SK-N-SH treated with all-trans-retinoic acid at 6 μM for 48 hours (cell line): Measurements from ENCODE around the gene PKD2L1.
A peak's percentile ranks its signal among the peaks of the same experiment; 100 is the strongest.

Experiments
- ATAC-seq: fragments of 200-7000 bp; cut with Tn5 transposase; 3 replicates; pipeline ENCODE4 v1.9.1; 2020; ENCODE audit warnings: mild to moderate bottlenecking, moderate library complexity
- ARNTL ChIP-seq: fragments of 450-650 bp; formaldehyde crosslinking; IDR thresholded peaks from 2 replicates; pipeline ENCODE4 v1.5.0; 2020; ENCODE audit warnings: low read depth, mild to moderate bottlenecking, moderate library complexity, borderline replicate concordance
- BACH2 ChIP-seq: fragments of 250-450 bp; sonication (Bioruptor Pico); IDR thresholded peaks from 2 replicates; pipeline ENCODE4 v1.9.0; 2021; ENCODE audit warnings: mild to moderate bottlenecking, borderline replicate concordance
- CREB5 ChIP-seq: fragments of 250-450 bp; sonication (Bioruptor Pico); IDR thresholded peaks from 2 replicates; pipeline ENCODE4 v1.5.1; 2020; ENCODE audit warnings: low read depth, mild to moderate bottlenecking, moderate library complexity
- ESRRG ChIP-seq: fragments of 250-450 bp; sonication (Bioruptor Pico); IDR thresholded peaks from 2 replicates; pipeline ENCODE4 v1.6.1; 2021; ENCODE audit warnings: mild to moderate bottlenecking
- ISL1 ChIP-seq: fragments of 250-450 bp; sonication (Bioruptor Pico); IDR thresholded peaks from 2 replicates; pipeline ENCODE4 v2.1.2; 2022; ENCODE audit warnings: mild to moderate bottlenecking, moderate library complexity
- PPARA ChIP-seq: fragments of 250-450 bp; sonication (Bioruptor Pico); IDR thresholded peaks from 2 replicates; pipeline ENCODE4 v1.5.0; 2020; ENCODE audit warnings: mild to moderate bottlenecking, borderline replicate concordance
- RARB ChIP-seq: fragments of 250-450 bp; sonication (Bioruptor Pico); IDR thresholded peaks from 2 replicates; pipeline ENCODE4 v1.8.0; 2021; ENCODE audit warnings: mild to moderate bottlenecking, moderate library complexity
- SNAI2 ChIP-seq: fragments of 250-450 bp; sonication (Bioruptor Pico); IDR thresholded peaks from 2 replicates; pipeline ENCODE4 v1.5.0; 2020; ENCODE audit warnings: mild to moderate bottlenecking, moderate library complexity
- TCF4 ChIP-seq: fragments of 250-450 bp; sonication (Bioruptor Pico); IDR thresholded peaks from 2 replicates; pipeline ENCODE4 v1.8.0; 2021; ENCODE audit warnings: mild to moderate bottlenecking, moderate library complexity, borderline replicate concordance
- TOX ChIP-seq: fragments of 250-450 bp; sonication (Bioruptor Pico); IDR thresholded peaks from 2 replicates; pipeline ENCODE4 v1.8.0; 2021; ENCODE audit warnings: mild to moderate bottlenecking, moderate library complexity, borderline replicate concordance
- ZFP3 ChIP-seq: fragments of 250-450 bp; sonication (Bioruptor Pico); IDR thresholded peaks from 2 replicates; pipeline ENCODE4 v1.5.0; 2020; ENCODE audit warnings: mild to moderate bottlenecking, moderate library complexity
- ZFP30 ChIP-seq: fragments of 450-650 bp; formaldehyde crosslinking; IDR thresholded peaks from 2 replicates; pipeline ENCODE4 v1.5.0; 2022; ENCODE audit warnings: mild to moderate bottlenecking, moderate library complexity
- ZNF565 ChIP-seq: fragments of 450-650 bp; formaldehyde crosslinking; conservative IDR thresholded peaks from 2 replicates; pipeline ENCODE4 v1.5.0; 2020; ENCODE audit warnings: low read depth, mild to moderate bottlenecking, moderate library complexity
- ZNF70 ChIP-seq: fragments of 450-650 bp; formaldehyde crosslinking; IDR thresholded peaks from 2 replicates; pipeline ENCODE4 v1.5.0; 2020; ENCODE audit warnings: mild to moderate bottlenecking, moderate library complexity
- ZNF8 ChIP-seq: fragments of 450-650 bp; formaldehyde crosslinking; IDR thresholded peaks from 2 replicates; pipeline ENCODE4 v1.5.0; 2020; ENCODE audit warnings: mild to moderate bottlenecking, moderate library complexity
- TF ChIP-seq, protein P1 (sequence below): fragments of 250-450 bp; sonication (Bioruptor Pico); IDR thresholded peaks from 2 replicates; pipeline ENCODE4 v1.5.1; 2021; ENCODE audit warnings: mild to moderate bottlenecking, moderate library complexity
- TF ChIP-seq, protein P2 (sequence below): fragments of 250-450 bp; sonication (Bioruptor Pico); IDR thresholded peaks from 2 replicates; pipeline ENCODE4 v1.8.0; 2021; ENCODE audit warnings: low read depth, mild to moderate bottlenecking, moderate library complexity, borderline replicate concordance
- TF ChIP-seq, protein P3 (sequence below): fragments of 250-450 bp; sonication (Bioruptor Pico); IDR thresholded peaks from 2 replicates; pipeline ENCODE4 v1.5.0; 2020; ENCODE audit warnings: mild to moderate bottlenecking, moderate library complexity

The PKD2L1 gene

DNA sequence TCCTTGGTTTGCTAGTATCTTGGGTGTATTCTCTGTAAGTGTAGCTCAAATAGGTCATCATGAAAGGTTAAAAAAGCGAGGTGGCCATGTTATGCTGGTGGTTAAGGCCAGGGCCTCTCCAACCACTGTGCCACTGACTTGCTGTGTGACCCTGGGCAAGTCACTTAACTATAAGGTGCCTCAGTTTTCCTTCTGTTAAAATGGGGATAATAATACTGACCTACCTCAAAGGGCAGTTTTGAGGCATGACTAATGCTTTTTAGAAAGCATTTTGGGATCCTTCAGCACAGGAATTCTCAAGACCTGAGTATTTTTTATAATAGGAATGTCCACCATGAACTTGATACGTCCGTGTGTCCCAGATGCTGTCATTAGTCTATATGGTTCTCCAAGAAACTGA, 34.1 kb upstream of the PKD2L1 start:
- TF ChIP-seq CREB5 (no peak), TCF4 (CRISPR knock-in tag) (no peak), RARB (CRISPR knock-in tag) (no peak), ESRRG (no peak), TOX (CRISPR knock-in tag) (no peak), ZNF70 (no peak), ZNF565 (no peak)
- no peak for ATAC-seq

- no peak for ATAC-seq
- TF ChIP-seq RARB (CRISPR knock-in tag) (no peak), ZNF8 (no peak), ZFP3 (CRISPR knock-in tag) (no peak), PPARA (CRISPR knock-in tag) (no peak), ARNTL (CRISPR knock-in tag) (no peak), ZNF565 (no peak)
Observed at GRCh38 chr10:100362570-100363496, 32.8 kb upstream of the PKD2L1 start.

DNA sequence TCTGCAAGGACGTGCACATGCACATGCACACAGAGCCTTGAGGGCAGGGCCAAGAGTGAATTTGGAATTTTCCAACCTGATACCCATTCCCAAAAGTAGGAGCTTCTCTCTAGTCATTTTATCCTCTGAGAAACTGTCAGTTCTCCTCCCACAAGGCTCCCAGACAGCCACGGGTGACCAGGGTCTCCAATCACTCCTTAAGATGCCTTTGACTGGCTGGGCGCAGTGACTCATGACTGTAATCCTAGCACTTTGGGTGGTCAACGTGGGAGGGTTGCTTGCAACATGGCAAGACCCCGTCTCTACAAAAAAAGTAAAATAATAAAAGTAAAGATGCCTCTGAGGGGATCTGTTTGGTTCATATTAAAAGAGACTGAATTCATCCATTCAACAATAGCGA, 30.2 kb upstream of the PKD2L1 start:
- ATAC-seq, result no peak

DNA sequence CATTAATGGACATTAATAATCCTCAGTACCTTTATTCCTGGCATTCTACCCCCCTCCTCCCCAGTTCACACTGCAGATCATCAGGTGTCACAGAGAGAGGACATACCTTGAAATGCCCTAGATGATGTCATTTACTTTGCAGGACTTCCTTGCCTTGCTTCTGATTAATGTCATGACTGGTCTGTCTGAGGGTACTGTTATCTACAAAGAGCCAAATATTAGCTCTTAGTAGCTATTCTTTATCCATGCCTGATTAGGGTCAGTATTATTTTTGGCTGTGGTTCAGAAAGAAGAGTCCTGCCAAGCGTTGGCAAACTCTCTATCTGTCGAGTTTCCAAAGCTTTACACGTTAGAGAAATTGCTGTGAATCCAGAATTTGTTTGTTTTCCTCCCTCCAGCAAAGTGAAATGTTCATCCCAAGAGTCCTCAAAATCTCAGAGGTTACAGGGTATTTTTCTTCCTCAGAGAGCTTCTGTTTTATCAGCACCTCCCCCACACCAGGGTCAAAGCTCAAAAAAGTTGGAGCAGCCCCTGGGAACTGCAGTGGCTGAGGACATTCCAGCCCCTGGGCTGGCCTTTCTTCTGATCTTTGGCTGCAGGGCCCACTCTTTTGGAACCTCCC, 29.6 kb upstream of the PKD2L1 start:
- peak; percentile 48 for ATAC-seq
- TF ChIP-seq, protein P1, sequence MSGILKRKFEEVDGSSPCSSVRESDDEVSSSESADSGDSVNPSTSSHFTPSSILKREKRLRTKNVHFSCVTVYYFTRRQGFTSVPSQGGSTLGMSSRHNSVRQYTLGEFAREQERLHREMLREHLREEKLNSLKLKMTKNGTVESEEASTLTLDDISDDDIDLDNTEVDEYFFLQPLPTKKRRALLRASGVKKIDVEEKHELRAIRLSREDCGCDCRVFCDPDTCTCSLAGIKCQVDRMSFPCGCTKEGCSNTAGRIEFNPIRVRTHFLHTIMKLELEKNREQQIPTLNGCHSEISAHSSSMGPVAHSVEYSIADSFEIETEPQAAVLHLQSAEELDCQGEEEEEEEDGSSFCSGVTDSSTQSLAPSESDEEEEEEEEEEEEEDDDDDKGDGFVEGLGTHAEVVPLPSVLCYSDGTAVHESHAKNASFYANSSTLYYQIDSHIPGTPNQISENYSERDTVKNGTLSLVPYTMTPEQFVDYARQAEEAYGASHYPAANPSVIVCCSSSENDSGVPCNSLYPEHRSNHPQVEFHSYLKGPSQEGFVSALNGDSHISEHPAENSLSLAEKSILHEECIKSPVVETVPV (CRISPR knock-in tag), result no peak; the same call in 1 of the 2 replicates
- TF ChIP-seq ZFP30 (no peak), ZNF8 (peak; percentile 31; the same call in 1 of the 2 replicates), SNAI2 (CRISPR knock-in tag) (no peak), ESRRG (peak; percentile 10; the same call in 1 of the 2 replicates), CREB5 (peak; percentile 56; the same call in 1 of the 2 replicates), BACH2 (no peak), ZNF565 (0 out of 2 replicates have a peak, but pooled peaks have one; percentile 59), ZFP3 (CRISPR knock-in tag) (no peak), ISL1 (CRISPR knock-in tag) (peak; percentile 91)
- TF ChIP-seq, protein P2, sequence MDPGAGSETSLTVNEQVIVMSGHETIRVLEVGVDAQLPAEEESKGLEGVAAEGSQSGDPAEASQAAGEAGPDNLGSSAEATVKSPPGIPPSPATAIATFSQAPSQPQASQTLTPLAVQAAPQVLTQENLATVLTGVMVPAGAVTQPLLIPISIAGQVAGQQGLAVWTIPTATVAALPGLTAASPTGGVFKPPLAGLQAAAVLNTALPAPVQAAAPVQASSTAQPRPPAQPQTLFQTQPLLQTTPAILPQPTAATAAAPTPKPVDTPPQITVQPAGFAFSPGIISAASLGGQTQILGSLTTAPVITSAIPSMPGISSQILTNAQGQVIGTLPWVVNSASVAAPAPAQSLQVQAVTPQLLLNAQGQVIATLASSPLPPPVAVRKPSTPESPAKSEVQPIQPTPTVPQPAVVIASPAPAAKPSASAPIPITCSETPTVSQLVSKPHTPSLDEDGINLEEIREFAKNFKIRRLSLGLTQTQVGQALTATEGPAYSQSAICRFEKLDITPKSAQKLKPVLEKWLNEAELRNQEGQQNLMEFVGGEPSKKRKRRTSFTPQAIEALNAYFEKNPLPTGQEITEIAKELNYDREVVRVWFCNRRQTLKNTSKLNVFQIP, result no peak
- TF ChIP-seq, protein P3, sequence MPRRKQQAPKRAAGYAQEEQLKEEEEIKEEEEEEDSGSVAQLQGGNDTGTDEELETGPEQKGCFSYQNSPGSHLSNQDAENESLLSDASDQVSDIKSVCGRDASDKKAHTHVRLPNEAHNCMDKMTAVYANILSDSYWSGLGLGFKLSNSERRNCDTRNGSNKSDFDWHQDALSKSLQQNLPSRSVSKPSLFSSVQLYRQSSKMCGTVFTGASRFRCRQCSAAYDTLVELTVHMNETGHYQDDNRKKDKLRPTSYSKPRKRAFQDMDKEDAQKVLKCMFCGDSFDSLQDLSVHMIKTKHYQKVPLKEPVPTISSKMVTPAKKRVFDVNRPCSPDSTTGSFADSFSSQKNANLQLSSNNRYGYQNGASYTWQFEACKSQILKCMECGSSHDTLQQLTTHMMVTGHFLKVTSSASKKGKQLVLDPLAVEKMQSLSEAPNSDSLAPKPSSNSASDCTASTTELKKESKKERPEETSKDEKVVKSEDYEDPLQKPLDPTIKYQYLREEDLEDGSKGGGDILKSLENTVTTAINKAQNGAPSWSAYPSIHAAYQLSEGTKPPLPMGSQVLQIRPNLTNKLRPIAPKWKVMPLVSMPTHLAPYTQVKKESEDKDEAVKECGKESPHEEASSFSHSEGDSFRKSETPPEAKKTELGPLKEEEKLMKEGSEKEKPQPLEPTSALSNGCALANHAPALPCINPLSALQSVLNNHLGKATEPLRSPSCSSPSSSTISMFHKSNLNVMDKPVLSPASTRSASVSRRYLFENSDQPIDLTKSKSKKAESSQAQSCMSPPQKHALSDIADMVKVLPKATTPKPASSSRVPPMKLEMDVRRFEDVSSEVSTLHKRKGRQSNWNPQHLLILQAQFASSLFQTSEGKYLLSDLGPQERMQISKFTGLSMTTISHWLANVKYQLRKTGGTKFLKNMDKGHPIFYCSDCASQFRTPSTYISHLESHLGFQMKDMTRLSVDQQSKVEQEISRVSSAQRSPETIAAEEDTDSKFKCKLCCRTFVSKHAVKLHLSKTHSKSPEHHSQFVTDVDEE (CRISPR knock-in tag), result peak; percentile 63

More for the DNA sequence above, 30.2 kb upstream of the PKD2L1 start:
- TF ChIP-seq, protein P3 (CRISPR knock-in tag), result no peak
- TF ChIP-seq ZFP30, result no peak
- TF ChIP-seq ZNF70, result no peak
- no peak for TF ChIP-seq TOX (CRISPR knock-in tag)
